LNCAP (cell line): Measurements from ENCODE around the gene NECAB2.

Experiments used
- CTCF ChIP-seq: fragments of 450-650 bp; IDR thresholded peaks from 2 replicates; pipeline ENCODE4 v1.5.1; 2017; ENCODE audit warnings: mild to moderate bottlenecking

Gene NECAB2

GRCh38 chr16:84018710-84019109, 50.7 kb downstream of the NECAB2 start:
- no peak for TF ChIP-seq CTCF

GRCh38 chr16:84020353-84020752, 52.3 kb downstream of the NECAB2 start:
- TF ChIP-seq CTCF = no peak

- no peak for TF ChIP-seq CTCF
Observed at GRCh38 chr16:84021488-84021887, 53.4 kb downstream of the NECAB2 start.

- no peak for TF ChIP-seq CTCF
Observed at GRCh38 chr16:84022644-84023043, 54.6 kb downstream of the NECAB2 start.

GRCh38 chr16:84024854-84025253, 56.8 kb downstream of the NECAB2 start:
- no peak for TF ChIP-seq CTCF

GRCh38 chr16:84026606-84027005, 58.6 kb downstream of the NECAB2 start:
- no peak for TF ChIP-seq CTCF

DNA sequence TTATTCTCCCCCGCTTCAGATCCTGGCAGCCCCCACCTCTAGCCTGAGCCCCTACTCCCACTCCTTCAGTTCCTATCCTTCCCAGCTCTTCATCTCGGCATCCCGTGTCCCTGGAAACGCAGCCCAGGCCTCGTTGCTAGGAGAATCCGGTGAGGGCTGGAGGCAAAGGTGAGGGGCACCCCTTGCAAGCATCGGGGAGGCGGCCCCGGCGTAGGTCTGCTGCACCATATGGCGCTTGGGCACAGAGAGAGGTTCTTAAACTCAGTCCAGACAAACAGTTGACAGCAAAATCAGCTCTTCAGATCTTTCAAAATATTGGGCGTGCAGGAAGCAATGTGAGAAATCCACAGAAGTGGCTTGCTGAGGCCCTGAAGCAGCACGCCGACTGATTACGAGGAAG, 59.6 kb downstream of the NECAB2 start:
- TF ChIP-seq CTCF = no peak

DNA sequence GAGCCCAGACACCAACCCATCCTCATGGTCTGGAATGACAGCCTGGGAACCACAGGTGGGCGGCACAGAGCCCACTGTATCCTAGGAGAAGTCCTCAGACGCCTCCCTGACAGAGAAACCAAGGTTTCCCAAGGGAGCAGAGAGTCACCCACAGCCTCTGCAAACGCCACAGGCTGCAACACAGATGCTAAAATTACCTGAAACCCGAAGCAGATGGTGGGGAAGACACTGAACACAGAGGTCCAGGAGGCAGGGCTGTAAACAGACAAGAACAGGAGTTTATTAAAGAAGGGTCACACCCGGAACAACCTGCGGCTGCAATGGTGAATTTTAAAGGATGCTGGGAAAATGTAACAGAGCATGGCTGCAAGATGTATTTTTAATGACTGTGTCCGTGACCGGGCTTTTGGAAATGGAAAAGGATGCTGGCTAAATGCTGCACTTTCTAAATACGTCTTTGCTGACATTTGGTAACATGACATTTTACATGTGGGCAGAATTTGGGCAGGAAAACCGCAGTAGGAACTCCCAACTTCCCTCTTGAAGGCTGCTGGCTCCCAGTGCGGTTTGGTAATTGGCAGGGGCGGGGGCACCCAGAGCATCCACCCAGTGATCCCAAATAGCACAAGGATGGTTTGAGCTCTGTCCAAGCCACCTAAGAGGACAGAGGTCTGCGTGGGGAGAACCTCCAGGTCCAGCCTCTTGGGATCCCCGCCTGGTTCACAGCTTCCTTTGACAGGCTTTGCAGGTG, 61.4 kb downstream of the NECAB2 start:
- no peak for TF ChIP-seq CTCF
